ENCODE data around the gene RAVER1.

DNA sequence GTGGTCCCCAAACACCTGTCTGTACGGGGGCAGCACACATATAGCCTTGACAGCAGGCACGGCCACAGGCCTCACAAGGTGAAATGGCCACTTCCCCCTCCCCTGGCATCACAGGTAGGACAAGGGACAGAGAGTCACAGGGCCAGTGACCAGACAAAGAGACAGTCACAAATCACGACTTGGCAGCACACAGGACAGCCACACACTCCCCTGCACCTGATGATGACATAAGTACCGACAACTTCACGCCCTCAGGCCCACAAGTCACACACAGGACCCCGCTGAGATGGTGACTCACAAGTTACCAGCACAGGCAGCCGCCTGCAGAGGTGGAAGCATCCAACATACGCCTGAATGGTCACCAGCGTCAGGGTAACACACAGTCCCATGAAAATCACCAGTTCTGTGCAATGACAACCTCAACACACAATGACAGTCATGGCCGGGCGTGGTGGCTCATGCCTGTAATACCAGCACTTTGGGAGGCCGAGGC, 30.5 kb upstream of the RAVER1 start:
- TF ChIP-seq ZC3H10 (CRISPR knock-in tag; IDR thresholded peaks at IDR 0.05) (no peak), TSHZ2 (CRISPR knock-in tag; IDR thresholded peaks at IDR 0.05) (no peak), OSR1 (CRISPR knock-in tag; IDR thresholded peaks at IDR 0.05) (no peak), CSRNP3 (CRISPR knock-in tag; IDR thresholded peaks at IDR 0.05) (no peak), ZFP30 (CRISPR knock-in tag; IDR thresholded peaks at IDR 0.05) (no peak), BACH2 (CRISPR knock-in tag; IDR thresholded peaks at IDR 0.05; ENCODE audit: borderline replicate concordance) (no peak), TOX (CRISPR knock-in tag; IDR thresholded peaks at IDR 0.05; ENCODE audit: borderline replicate concordance) (no peak), GLIS3 (CRISPR knock-in tag; IDR thresholded peaks at IDR 0.05) (no peak), ZNF70 (CRISPR knock-in tag; IDR thresholded peaks at IDR 0.05) (no peak)
